AG08396 (cell line): ENCODE measurements around the gene PPP1R16B.
A peak's percentile ranks its signal among the peaks of the same experiment; 100 is the strongest.
"Not testable (repeated sequence)": the region's sequence is repeated elsewhere in the genome, so short reads cannot be mapped to it uniquely, and the experiment has no call there.

Source experiments
- DNase-seq: peaks from one replicate; pipeline ENCODE4 v3.0.0; 2012; ENCODE audit warnings: low spot score, mixed read lengths

PPP1R16B gene

DNA sequence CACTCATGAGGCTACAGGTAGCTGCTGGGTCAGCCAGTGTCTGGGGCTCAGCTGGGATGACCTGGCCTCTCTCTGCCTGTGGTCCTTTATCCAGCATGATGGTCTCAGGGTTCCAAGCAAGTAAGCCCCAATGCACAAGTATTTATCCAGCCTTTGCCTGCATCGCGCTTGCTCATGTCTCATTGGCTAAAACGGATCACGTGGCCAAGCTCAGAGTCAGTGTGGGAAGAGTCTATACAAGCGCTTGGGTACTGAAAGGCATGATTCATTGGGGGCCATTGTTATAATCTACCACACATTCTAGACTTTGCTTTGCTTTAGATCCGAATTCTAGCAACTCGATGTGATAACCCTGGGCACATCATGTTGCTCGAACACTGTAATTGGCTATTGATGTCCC lies 48.3 kb downstream of the PPP1R16B start:
- DNase-seq: no peak

DNA sequence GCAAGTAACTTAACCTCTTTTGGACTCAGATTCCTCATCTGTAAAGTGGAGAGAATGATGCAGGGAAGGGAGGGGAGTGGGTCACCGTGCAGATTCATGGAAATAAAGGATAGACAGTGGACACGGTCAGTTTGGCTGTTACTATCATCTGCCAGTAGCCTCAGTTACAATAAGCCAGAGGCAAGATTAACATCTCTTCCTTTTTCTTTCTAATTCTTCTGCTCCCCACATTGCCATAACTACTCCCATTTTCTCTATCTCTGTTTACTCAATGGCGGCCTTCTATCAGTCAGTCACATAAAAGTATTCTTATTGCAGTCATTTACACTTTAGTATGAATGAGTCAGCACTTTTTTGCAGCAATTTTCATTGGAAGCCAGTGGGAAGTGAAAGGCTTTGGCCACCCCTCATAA lies 49.2 kb downstream of the PPP1R16B start:
- no peak for DNase-seq

DNA sequence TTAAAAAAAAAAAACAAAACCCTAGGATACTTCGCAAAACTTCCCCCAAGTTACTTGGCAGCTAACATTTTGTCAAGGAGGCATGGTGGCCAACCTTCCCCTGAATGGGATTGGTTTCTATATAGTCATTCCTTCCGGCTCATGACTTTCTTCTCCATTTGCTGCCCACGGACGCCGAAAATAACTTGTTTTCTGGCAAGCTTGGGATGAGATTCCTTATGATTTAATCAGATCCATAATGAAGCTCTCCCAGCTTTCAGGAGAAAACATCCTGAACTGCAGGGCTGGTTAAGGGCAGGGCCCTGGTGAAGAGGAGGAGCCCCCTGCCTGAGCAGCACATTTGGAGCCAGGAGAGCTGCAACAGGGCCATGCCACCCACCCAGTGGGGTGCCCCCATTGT lies 49.9 kb downstream of the PPP1R16B start:
- DNase-seq: peak; percentile 39

DNA sequence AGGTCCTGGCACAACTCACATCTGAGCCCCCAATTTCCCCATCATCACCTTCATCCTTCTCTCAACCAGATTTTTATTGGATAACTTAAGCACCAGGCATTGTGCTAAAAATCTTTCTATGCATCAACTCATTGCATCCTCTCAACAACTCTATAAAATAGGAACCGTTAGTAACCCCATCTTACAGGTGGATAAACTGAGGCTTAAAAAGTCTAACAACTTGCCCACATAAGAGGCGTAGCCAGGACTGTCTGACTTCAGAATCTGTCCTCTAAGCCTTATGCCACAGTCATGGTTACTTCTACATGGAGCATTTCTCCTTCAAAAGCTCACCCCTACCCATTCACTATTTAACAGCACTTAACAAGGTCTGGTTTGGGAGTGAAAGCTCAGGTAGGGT lies 51.1 kb downstream of the PPP1R16B start:
- no peak for DNase-seq

DNA sequence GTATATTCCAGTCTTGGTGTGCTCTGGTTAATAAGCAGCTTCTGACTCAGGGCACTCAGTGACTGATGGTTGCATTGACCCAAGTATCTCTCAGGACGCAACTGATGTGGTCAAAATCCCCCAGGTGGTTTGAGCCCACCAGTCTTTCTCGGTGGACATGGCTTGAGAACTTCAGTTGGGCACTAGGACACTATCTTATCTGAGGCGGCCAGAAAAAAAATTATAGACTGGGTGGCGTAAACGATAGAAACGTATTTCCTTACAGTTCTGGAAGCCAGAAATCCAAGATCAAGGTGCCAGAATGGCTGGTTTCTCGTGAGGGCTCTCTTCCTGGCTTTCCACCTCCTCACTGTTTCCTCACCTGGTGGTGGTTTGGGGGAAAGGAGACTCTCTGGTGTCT lies 52.2 kb downstream of the PPP1R16B start:
- DNase-seq: no peak

DNA sequence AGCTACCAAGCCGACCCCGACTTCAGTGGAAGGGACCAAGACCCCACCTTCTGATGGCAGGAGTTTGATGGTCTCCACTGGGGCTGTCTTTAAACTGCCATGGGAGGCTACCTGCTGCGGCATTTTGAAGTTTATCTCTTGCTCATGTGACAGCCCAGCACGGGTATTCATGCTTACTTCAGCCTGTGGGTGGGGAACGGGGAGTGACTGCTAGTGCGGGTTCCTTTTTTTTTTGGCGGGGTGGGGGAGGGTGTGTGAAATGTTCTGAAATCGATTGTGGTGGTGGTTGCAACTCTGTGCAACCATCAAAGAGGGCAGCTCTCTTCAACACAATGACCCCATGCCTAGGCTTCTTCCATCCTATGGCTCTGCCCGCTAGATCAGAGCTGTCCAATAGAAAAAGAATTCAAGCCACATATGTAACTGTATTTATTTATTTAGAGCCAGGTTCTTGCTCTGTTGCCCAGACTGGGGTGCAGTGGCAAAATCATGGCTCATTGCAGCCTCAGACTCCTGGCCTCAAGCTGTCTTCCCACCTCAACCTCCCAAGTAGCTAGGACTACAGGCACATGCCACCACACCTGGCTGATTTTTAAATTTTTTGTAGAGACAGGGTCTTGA lies 53.7 kb downstream of the PPP1R16B start:
- no peak for DNase-seq

DNA sequence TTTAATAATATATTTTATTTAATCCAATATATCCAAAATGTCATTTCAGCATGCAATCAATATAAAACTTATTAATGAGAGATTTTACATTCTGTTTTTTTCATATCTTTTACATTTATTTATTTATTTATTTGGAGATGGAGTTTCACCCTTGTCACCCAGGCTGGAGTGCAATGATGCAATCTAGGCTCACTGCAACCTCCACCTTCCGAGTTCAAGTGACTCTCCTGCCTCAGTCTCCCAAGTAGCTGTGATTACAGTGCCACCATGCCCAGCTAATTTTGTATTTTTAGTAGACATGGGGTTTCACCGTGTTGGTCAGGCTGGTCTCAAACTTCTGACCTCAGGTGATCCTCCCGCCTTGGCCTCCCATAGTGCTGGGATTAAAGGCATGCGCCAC lies 54.4 kb downstream of the PPP1R16B start:
- DNase-seq: not testable (repeated sequence)

DNA sequence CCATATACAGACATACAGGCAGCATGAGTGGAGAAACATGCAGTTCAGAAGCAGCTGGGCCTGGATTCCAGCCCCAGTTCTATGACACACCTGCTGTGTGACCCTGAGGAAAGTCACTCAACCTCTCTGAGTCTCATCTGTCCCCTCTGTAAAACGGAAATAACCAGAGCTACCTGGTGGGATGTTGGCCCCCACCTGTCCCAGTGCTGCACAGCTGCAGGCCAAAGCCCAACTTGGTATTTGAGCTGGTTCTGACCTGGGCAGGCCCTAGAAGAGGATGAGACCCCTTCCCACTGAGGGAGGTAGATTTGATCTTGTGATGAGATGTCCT lies 55.5 kb downstream of the PPP1R16B start:
- no peak for DNase-seq

DNA sequence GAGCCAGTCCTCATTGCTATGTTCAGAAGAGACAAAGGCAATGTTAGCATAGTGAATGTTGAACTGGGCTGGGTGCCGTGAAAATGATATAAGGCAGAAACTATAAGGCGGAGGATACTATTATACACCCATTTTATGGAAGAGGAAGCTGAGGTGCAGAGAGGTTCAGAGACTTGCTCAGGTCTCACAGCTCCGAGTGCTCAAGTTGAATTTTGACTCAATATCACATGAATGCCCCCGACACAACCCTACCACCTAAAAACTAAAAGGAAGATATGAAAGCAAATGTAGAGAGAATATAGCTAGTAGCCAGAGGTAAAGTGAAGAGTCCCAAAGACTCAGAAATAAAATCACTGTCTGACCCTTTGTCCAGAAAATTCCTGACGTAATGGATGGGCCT lies 56.7 kb downstream of the PPP1R16B start:
- DNase-seq: no peak

DNA sequence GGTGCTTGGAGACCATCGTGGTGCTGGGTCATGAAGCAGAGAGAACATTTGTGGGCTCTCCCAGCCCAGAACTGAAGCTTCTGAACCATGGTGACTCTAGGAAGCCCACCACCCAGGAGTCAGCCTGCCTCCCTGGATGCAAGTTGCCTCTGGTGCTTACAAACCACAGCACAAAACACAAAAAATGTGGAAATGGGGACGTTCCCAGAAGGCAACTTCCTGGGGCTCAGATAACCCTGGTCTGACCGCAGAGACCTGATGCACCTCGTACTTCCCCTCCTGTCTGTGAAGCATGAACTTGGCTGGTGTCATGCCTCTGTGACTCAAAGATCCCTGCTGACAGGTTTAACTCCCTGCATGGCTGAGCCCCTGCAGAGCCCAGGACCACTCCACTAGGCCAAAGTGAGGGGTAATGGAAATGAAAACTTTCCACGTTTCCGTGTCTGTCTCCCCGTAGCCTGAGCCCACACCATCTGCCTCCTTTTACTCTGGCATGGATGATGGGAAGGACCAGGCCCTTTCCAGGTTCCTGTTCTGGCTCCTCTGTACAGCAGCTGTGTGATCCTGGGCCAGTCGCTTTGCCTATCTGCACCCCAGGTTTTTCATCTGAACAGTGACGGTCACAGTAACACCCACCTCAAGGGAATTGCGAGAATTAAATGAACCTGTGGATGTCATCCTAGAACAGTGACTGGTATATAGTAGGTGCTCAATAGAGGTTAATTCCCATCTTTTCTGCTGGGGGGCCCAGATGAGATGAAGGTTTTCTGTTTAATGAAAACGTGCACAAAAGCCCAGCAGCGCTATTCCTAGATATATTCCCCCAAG lies 57.7 kb downstream of the PPP1R16B start:
- DNase-seq: no peak

DNA sequence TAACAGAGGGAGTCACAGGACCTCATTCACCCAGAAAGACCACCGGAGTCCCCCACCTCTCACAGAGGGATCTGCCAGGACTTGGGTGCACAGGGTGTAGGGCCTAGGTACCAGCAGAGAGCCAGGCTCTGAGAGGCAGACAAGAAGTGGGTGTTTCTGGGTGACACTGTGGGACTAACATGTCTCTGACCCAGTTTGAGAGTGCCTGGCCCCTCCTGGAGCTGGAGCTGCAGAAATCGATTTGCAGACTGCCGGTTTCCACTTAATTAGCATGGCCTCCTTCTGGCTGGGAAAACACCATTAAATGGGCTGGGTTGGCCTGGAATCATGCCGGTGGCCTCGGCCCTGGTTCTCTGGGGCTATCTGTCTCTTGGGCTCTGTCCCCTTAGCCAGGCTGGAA lies 59.2 kb downstream of the PPP1R16B start:
- no peak for DNase-seq

DNA sequence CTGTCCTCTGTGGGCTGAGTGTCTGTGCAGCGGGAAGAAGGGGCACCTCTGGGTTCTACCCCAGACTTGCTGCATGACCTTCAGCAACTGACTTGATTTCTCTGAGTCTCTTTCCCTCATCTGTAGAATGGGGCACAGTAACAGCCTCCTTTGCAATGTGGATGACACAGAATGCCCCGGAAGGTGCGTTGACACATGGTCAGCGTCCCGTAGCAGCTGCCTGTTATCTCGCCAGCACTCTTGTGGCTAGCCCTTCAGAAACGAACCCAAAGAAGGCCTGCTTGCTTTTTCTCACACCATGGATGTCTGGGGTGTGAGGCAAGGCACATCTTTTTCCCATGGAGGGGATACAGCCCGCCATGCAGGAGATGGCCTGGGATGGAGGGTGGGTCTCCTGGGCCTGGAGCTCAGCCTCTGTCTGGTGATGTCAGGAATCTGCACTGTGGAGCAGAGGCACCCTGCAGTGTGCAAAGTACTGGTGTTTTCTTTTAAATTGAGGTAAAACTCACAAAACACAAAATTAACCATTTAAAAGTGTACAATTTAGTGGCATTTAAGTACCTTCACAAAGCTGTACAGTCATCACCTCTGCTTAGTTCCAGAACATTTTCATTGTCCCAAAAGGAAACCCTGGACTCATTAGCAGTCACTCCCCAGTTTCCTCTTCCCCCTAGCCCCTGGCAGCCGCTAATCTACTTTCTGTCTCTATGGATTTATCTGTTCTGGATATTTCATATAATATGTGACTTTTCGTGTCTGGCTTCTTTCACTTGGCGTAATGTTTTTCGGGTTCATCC lies 61.0 kb downstream of the PPP1R16B start:
- no peak for DNase-seq

DNA sequence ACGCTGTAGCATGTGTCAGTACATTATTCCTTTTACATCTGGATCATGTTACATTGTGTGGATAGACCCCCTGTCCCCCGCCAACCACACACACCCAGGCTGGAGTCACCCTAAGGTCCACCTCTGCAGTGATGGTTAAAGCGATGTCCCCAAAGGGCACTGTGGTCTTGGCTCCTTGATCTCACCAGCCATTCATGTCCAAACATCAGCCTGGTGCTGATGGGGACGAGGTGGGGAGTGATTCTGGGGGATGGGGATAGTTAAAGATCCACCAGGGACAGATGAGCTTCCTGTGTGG lies 61.5 kb downstream of the PPP1R16B start:
- no peak for DNase-seq

DNA sequence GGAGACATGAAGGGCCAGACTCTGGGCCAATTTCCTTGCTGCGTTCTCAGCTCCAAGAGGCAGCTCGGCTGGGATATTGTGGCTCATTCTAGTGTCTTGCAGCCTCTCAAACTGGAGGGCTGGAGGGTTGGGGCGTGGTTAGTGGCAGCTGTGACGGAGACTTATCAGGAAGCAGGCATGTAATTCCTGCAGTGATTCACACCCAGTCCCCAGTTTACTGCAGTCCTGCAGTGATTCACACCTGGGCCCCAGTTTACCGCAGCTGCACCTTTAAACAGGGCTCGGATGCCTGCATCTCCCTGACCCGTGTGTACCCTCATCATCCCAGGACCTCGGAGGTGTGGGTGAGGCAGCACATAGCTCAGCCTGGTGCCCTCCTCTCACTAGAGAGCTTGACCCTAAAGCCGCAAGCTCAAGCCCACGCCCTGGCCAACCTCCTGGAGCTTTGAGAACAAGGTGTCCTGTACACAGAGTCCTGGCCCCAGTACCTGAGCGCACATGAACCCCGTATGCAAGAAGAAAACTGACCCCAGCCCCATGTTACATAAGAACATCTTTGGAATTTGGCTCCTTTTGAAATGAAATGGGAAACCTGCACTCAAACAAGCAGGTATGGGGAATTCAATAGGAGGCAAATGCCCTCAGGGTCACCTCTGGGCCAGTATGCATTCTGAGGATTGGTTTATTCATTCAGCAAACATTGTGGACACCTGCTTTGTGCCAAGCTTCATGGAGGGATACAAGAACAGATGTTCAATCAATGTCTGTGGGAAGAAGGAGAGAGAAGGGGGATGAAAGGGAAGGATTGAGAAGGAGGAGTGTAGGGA lies 65.4 kb downstream of the PPP1R16B start:
- DNase-seq: no peak

DNA sequence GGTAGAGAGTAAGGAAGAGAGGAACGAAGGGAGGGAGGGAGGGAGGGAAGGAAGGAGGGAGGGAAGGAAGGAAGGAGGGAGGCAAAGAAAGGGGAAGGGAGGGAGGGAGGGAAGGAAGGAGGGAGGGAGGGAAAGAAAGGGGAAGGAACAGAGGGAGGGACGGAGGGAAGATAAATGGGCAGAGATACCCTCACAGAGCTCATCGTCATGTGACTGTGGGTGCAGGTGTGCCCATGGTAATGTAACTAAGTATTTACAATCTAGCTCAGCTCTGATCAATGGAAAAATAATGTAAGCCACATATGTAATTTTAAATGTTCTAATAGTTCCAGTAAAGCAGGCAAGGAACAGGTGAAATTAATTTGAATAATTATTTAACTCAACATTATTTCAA lies 66.1 kb downstream of the PPP1R16B start:
- DNase-seq: no peak

DNA sequence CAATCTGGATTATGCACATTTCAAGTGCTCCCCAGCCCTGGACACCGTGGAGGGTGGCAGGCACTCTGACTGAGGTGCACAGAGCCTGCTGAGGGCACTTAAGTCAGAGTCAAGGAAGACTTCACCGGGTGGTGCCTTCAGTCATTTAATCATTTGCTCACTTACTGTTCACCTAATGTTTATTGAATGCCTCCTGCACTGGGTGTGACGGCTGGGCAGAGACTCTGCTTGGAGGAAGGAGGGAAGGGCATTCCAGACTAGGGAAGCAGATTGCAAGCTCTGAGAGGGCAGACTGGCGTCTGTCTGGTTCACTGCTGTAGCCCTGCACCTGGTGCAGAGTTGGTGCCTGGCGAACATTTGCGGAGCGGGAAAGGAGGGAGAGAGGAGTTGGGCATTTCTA lies 66.5 kb downstream of the PPP1R16B start:
- no peak for DNase-seq

DNA sequence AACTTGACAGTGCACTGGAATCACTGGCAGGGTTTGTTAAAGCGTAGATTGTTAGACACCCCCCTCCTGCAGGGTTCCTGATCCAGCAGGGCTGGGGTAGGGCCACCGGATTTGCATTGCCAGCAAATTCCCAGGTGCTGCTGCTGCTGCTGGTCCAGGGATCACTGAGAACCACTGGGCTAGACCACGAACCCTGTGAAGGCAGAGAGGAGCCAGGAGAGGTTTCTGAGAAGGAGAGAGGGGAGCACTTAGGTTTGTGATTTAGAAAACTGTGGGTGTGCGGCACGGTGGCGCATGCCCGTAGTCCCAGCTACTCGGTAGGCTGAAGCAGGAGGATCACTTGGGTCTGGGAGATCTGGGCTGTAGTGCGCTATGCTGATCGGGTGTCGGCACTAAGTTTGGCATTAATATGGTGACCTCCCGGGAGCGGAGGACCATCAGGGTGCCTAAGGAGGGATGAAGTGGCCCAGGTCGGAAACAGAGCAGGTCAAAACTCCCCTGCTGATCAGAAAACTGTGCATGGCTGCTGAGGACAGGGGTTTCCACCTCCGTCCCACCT lies 67.1 kb downstream of the PPP1R16B start:
- DNase-seq: no peak

DNA sequence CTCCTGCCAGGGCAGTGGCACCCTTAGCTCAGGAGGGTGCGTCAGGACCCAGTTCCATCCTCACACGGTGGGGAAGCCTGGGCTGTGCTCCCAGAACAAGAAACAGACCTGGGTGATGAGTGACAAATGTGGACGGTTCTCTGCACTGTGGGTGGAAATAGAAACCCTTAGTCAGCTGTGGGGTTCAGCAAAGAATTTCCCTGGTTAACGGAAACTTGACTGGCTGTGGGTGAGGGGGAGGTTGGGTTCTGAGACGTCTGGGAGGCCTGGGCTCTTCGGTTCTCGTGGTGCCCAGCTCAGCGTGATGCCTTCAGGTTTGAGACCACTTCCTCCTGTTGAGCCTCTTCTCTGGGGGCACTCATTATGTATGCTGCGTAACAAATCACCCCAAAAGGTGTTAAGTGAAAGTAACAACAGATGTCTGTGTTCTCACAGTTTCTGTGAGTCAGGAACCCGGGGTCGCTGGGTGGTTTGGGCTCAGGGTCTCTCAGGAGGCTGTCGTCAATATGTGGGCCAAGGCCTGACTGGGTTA lies 67.6 kb downstream of the PPP1R16B start:
- no peak for DNase-seq

DNA sequence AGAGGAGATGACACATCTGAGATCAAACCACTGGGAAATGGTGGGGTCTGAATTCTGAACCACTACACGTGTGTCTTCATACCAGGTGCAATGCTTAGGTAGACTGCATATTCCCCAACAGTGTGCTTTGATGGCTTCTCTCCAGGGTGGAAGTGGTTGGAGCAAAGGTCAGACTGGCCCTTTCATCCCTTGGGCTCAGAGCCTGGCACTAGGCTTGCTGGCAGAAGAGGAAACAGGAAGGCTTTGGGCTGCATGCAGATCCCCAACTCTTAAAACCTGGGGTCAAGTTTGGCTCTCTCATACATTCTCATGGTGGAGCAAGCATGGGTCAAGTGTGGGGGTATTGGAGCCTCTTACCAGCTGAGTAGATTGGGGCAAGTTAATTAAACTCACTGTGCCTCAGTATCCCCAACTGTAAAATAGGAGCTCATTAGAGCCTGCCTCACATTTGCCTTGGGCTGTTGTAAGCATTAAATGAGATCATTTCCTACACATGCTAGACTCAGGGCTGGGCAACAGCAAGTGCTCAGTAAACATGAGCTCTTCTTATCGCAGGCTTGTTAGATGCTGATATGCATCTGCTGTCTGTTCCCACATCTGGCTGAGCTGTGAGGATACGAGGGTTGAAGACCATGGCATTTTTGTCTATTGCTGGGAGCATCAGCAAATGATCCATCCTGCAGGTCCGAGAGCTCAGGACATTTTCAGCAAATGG lies 69.1 kb downstream of the PPP1R16B start:
- no peak for DNase-seq

DNA sequence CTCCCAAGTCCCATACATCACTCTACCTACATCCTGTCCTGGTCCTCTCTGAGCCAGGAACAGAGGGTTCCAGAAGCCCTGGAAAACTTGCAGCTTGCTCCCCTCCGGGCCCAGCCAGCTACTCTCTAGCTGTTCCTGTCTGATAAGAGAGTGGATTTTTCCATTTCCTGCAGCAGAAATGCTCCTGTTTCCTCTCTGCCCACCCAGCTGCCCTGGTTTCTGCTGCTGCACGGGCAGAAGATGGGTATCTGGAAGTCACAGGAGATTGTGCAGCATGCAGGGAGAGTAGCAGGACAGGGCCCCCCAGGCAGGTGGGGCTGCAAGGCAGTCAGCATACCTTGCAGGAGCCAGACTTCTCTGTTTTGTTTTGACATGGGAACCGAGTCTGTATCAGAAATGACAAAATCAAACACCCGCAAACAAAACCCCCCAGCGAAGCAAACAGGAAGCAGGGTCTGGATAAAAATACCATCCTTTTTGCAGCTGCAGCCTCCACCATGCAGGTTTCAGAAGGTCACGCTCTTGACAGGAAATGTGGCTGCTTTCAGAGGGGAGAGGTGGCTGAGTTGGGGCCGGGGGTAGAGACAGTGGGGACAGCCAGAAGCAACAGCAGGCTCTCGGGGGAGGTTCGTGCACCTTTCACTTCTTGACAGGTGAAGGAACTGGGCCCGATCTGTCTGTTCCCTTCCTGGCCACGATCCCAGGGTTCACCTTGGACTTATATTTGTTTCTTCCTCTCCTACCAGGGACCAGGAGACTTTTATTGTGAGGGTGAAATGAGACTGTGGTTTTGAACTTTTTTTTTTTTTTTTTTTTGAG lies 69.9 kb downstream of the PPP1R16B start:
- DNase-seq: no peak
